CD4-positive, alpha-beta T cell treated with Interleukin-10 for 1 hour (primary cell): ENCODE data around the gene PMPCA.

ENCODE experiments used
- DNase-seq: peaks from one replicate; pipeline ENCODE4 v3.0.0-alpha.2; 2020

Gene PMPCA

GRCh38 chr9:136373300-136374182 lies 36.9 kb upstream of the PMPCA start, which contains the start of gene CARD9:
Gene CARD9 (minus strand): TSS chr9:136373669. CDS start chr9:136372078, 1,591 bp downstream.
- DNase-seq, result no peak

GRCh38 chr9:136374183-136374575 lies 36.3 kb upstream of the PMPCA start:
- no peak for DNase-seq

DNA sequence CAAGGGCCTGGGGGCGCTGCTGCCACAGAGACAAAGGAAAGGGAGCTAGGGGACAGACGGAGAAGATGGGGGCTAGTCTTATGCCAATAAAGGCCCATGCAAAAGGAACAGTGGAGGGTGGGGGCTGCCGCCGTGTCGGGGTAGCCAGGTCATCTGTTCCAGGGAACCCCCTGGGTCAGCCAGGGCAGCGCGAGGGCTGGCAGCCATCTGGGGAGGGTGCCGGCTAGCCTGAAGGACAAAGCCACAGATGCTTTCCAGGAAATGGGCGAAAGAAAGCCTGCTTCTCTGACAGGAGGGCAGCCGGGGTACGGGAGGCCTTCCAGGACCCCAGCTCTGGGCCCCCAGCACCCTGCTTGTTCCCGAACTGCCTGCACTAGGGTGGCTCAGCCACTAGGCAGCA lies 35.4 kb upstream of the PMPCA start:
- no peak for DNase-seq

DNA sequence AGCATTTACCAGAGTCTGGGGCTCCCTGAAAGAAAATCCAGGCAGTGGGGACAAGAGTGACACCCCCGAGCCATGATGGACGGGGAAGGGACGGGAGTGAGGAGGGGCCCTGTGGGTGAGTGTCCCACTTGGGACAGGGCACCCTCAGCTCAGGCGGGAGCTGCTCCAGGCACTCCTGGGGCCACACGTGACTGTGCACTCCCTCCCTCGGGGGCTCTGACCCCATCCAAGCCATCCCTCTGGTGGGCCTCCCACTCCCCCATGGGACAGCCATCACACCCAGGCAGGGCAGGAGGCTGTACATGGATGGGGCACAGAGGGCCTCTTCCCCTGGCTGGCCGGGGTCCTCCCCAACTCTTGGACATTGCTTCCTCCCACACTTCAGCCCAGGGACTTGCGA lies 34.0 kb upstream of the PMPCA start:
- no peak for DNase-seq

GRCh38 chr9:136377341-136378169 lies 32.9 kb upstream of the PMPCA start:
- no peak for DNase-seq

GRCh38 chr9:136378170-136379002 lies 32.1 kb upstream of the PMPCA start:
- DNase-seq, result no peak

- DNase-seq, result no peak
Measured at GRCh38 chr9:136379003-136379287, 31.5 kb upstream of the PMPCA start.

DNA sequence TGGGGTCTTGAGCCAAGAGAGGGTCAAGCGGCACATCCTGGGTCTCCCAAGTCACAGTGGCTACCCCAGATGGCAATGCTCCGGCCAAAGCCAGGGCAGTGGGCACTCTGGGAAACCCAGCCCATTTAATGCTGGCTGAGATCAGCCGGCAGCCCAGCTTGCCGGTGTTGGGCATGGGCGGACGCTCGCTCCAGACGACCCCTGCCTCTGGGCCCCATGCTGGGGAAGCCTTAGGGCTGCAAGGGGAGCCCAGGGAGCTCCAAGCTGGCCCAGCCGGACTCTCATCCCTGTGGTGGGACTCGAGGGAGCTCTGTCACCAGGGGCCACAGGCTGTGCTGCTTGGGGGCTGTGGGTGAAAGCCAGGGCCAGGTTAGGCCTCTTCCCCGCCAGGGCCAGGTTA lies 31.1 kb upstream of the PMPCA start:
- no peak for DNase-seq

GRCh38 chr9:136379891-136380290 lies 30.6 kb upstream of the PMPCA start:
- DNase-seq, result no peak

GRCh38 chr9:136380381-136380780 lies 30.1 kb upstream of the PMPCA start:
- DNase-seq, result no peak

DNA sequence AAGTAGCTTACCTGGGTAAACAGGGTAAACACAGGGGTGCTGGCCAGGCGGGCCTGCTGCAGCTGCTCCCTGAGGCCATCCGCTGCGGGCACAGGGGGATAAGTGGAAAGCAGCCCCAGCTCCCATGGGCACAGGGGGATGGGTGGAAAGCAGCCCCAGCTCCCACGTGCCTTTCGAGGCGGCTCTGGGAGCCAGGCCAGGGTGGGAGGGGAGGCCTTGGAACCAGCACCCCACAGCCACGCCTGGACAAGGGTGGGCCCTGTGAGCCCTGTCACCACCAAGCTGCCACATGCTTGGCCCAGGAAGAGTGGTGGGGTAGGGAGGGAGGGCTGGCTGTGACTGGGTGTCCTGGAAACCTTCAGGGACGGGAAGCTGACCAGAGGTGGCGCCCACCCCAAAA lies 29.1 kb upstream of the PMPCA start:
- no peak for DNase-seq

DNA sequence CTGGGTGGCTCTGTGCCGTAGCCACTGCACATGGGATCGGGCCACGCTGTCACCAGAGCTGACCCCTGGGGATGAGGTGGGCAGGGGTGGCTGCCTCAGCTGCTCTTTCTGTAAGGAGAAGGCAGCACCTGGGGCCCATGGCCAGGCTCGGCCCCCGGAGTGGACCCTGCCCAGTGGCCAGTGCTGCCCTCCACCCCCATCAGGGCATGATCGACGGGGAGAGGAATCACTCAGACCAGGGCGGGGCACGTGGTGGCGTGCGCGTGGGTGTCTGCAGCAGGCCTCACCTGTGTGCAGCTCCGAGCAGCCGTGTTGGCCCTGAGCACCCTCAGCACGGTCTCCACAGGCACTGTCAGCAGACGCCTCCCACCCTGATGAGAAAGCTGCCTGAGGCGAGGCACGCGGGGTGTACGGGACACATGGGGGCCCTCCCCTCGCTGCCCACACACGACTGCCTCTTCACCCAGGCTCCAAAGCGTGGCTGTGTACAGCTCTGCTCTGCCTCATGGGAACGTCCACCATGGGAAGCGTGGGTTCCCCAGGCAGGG lies 28.4 kb upstream of the PMPCA start:
- no peak for DNase-seq

- no peak for DNase-seq
Measured at GRCh38 chr9:136383436-136383835, 27.0 kb upstream of the PMPCA start.

DNA sequence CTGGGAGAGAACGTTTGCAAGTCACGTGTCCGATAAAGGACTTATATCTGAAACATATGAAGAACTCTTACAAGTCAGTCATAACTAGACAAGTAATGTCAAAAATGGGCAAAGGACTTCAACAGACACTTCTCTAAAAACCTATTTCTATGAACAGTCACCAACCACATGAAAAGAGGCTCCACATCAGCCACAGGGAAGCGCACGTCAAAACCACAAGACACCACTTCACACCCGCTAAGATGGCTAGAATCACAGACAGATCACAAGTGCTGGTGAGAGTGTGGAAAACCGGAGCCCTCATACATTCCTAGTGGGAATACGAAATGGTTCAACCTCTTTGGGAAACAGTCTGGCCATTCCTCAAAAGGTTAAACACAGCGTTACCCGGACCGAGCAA lies 25.4 kb upstream of the PMPCA start:
- peak; percentile 46 for DNase-seq

DNA sequence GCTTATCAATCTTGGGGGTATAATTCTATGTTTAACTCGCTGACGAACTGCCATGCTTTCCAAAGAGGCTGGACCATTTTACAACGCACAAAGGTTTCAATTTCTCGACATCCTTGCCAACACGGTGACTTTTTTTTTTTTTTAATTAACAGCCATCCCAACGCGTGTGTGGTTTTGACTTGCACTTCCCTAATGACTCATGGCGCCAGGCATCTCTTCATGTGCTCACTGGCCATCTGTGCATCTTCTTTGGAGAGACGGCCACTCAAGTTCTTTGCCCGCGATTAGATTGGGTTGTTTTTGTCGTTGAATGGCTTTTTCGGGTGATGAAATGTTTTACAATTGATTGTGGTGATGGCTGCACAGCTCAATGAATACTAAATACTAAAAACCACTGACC lies 24.4 kb upstream of the PMPCA start:
- no peak for DNase-seq

- DNase-seq, result no peak
Measured at GRCh38 chr9:136387217-136387616, 23.2 kb upstream of the PMPCA start.

DNA sequence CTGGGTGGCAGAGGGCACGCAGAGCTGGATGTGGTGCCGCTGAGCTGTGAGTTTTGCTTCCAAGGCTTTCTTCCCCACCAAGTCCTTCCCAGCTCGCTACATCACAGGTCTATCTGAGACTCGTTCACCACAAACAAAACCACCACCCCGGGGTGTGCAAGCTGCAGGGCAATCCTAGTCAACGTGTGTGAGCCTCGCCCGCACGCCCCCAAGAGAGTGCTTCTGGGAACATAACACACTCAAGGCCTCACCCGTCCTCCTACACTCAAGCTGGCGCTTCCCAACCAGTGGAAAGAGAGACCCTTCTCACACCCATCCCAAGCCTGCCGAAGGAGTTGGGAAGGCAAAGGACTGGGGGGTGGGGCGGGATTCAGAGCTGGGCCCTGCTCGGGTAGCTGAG lies 21.1 kb upstream of the PMPCA start:
- DNase-seq, result no peak

GRCh38 chr9:136391737-136392537 lies 18.5 kb upstream of the PMPCA start:
- DNase-seq, result no peak

GRCh38 chr9:136392538-136393449 lies 17.7 kb upstream of the PMPCA start:
- DNase-seq, result no peak

- no peak for DNase-seq
Measured at GRCh38 chr9:136393531-136393930, 16.9 kb upstream of the PMPCA start.
